ENCODE results near the gene EIF4EBP2. TPM values are rescaled to one million over a fixed set of nuclear protein-coding genes. Genes with fewer than 3 reads are reported as not detected.

Gene EIF4EBP2
- total and polyA plus RNA-seq, 2 of the 13 experiments (the other 11 are each of a cell fraction or from before 2014, with no cell fraction given): 16.9 to 22.0 TPM

- TF ChIP-seq MED13 (CRISPR knock-in tag; IDR thresholded peaks at IDR 0.05): no peak
- no peak for TF ChIP-seq GTF2F1 (IDR thresholded peaks at IDR 0.05; ENCODE audit: low read length)
- TF ChIP-seq ZNF749 (CRISPR knock-in tag; IDR thresholded peaks at IDR 0.05; ENCODE audit: borderline replicate concordance): no peak
- TF ChIP-seq DNMT1 (CRISPR knock-in tag; IDR thresholded peaks at IDR 0.05): no peak
- TF ChIP-seq HMGXB3 (CRISPR knock-in tag; IDR thresholded peaks at IDR 0.05; ENCODE audit: borderline replicate concordance): no peak
- TF ChIP-seq ZNF317 (CRISPR knock-in tag; IDR thresholded peaks at IDR 0.05): no peak
- no peak for TF ChIP-seq ZNF530 (CRISPR knock-in tag; IDR thresholded peaks at IDR 0.05; ENCODE audit: low read depth)
- TF ChIP-seq ZBTB42 (CRISPR knock-in tag; IDR thresholded peaks at IDR 0.05): no peak
- no peak for TF ChIP-seq TFE3 (CRISPR knock-in tag; IDR thresholded peaks at IDR 0.05)
- TF ChIP-seq ZKSCAN1 (IDR thresholded peaks at IDR 0.05; ENCODE audit: low read length): no peak
- no peak for TF ChIP-seq ZNF253 (CRISPR knock-in tag; IDR thresholded peaks at IDR 0.05; ENCODE audit: borderline replicate concordance)
- no peak for TF ChIP-seq TCF7L2 (IDR thresholded peaks at IDR 0.05; ENCODE audit: low read depth, low read length)
- TF ChIP-seq ZBTB20 (CRISPR knock-in tag; IDR thresholded peaks at IDR 0.05; ENCODE audit: borderline replicate concordance, low read depth): no peak
- no peak for TF ChIP-seq ZNF33A (CRISPR knock-in tag; IDR thresholded peaks at IDR 0.05; ENCODE audit: borderline replicate concordance)
These were observed 28.8 kb downstream of the EIF4EBP2 start (continued) for GRCh38 chr10:70432561-70433263.
